Spleen (tissue), 7 donors: Measurements from ENCODE around the gene CEP131.

Source experiments
- POLR2A ChIP-seq, 3 donors: fragments of 450-650 bp; IDR thresholded peaks; one replicate each; pipeline ENCODE4 v1.5.1; 2017; ENCODE audit warnings: antibody characterized with exemption in 3 of 3, mild to moderate bottlenecking in 1 of 3
- POLR2AphosphoS5 ChIP-seq, 3 donors: sonication (generic); formaldehyde crosslinking; IDR thresholded peaks; one replicate each; pipeline ENCODE4 v1.5.1; 2017; ENCODE audit warnings: antibody characterized with exemption in 3 of 3
- TF ChIP-seq, protein P1 (sequence below), 11 experiments: fragments of 200-600 bp in 7 of 11; fragments of 450-650 bp in 4 of 11; sonication (generic) in 4 of 11; IDR thresholded peaks in 8 of 11; conservative IDR thresholded peaks in 3 of 11; 1 replicate in 7 of 11; 2 replicates in 4 of 11; pipeline versions ENCODE4 v1.4.0 to v1.8.0; 2016 to 2021; ENCODE audit warnings: antibody characterized with exemption in 11 of 11, inconsistent platforms in 4 of 11, mild to moderate bottlenecking in 1 of 11
- donor health status: DM: no; HTN: no; CAD: no; lungs with moderate emphysema.
- donor health status: DM: no; HTN: no; CAD: no.
- donor health status: DM: no; HTN: no; CAD: no.

DNA sequence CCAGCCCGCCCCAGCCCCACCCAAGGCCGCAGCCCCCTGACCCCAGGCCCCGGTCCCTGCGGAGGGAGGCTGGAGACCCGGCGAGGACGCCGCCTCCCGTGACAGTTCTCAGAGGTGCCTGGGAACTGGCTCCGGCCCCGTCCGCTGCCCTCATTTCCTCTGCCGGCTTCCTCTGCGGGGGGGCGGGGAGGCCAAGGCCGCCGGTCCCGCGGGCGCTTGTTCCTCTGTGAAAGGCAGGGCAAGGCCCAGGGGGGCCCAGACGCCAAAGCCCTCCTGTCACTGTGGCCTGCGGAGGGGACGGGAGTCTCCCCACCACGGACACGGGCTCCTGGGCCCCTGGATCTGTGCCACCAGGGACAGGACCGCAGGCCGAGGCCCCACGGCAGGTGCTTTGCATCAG lies 62.5 kb downstream of the CEP131 start:
- TF ChIP-seq, protein P1, sequence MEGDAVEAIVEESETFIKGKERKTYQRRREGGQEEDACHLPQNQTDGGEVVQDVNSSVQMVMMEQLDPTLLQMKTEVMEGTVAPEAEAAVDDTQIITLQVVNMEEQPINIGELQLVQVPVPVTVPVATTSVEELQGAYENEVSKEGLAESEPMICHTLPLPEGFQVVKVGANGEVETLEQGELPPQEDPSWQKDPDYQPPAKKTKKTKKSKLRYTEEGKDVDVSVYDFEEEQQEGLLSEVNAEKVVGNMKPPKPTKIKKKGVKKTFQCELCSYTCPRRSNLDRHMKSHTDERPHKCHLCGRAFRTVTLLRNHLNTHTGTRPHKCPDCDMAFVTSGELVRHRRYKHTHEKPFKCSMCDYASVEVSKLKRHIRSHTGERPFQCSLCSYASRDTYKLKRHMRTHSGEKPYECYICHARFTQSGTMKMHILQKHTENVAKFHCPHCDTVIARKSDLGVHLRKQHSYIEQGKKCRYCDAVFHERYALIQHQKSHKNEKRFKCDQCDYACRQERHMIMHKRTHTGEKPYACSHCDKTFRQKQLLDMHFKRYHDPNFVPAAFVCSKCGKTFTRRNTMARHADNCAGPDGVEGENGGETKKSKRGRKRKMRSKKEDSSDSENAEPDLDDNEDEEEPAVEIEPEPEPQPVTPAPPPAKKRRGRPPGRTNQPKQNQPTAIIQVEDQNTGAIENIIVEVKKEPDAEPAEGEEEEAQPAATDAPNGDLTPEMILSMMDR (IDR thresholded peaks at IDR 0.05 in 8 of 11, conservative IDR thresholded peaks at IDR 0.05 in 3 of 11), result no peak
- TF ChIP-seq POLR2A (IDR thresholded peaks at IDR 0.05) (no peak), POLR2AphosphoS5 (IDR thresholded peaks at IDR 0.05) (peak; percentile 70 to 89 (median 80))
